ENCODE data around the gene ZIC4.

The ZIC4 gene

GRCh38 chr3:147406028-147406931 lies at the start of gene ZIC4:
TSS of gene ZIC4 (minus strand) at chr3:147406543. CDS start at chr3:147402797, 3,746 bp downstream.
- Histone ChIP-seq H3K4me3 (ENCODE audit: low read depth, low read length) (peak within 1 kb of the TSS; percentile 61; the same call in 1 of the 2 replicates), H3K9ac (ENCODE audit: low read depth, low read length) (no peak within 1 kb of the TSS), H3K4me1 (ENCODE audit: control insufficient read depth, insufficient read depth, low read length) (peaks cover 74% of the 10 kb centered on the region), H3K36me3 (ENCODE audit: control insufficient read depth, insufficient read depth, low read length) (no peaks in the 10 kb centered on the region), H3K27me3 (ENCODE audit: control insufficient read depth, insufficient read depth, low read length) (peaks cover 100% of the 10 kb centered on the region), H3K9me3 (ENCODE audit: control insufficient read depth, insufficient read depth, low read length) (no peaks in the 10 kb centered on the region), H3K27ac (ENCODE audit: low read depth, low read length) (peak within 1 kb of the TSS; percentile 17)

- Histone ChIP-seq H3K9me3 (ENCODE audit: control insufficient read depth, insufficient read depth, low read length) (no peaks in the 10 kb centered on the region), H3K4me1 (ENCODE audit: control insufficient read depth, insufficient read depth, low read length) (peaks cover 21% of the 10 kb centered on the region), H3K27me3 (ENCODE audit: control insufficient read depth, insufficient read depth, low read length) (no peaks in the 10 kb centered on the region), H3K36me3 (ENCODE audit: control insufficient read depth, insufficient read depth, low read length) (no peaks in the 10 kb centered on the region), H3K9ac (ENCODE audit: low read depth, low read length) (no peak overlapping the region), H3K27ac (ENCODE audit: low read depth, low read length) (peak overlapping the region; percentile 59), H3K4me3 (ENCODE audit: low read depth, low read length) (no peak overlapping the region)
Measured at GRCh38 chr3:147449669-147450068, 43.3 kb upstream of the ZIC4 start.

- H3K36me3 ChIP-seq (ENCODE audit: control insufficient read depth, insufficient read depth, low read length): no peaks in the 10 kb centered on the region
- no peak overlapping the region for H3K27ac ChIP-seq (ENCODE audit: low read depth, low read length)
- peaks cover 21% of the 10 kb centered on the region for H3K4me1 ChIP-seq (ENCODE audit: control insufficient read depth, insufficient read depth, low read length)
- no peaks in the 10 kb centered on the region for H3K9me3 ChIP-seq (ENCODE audit: control insufficient read depth, insufficient read depth, low read length)
- H3K4me3 ChIP-seq (ENCODE audit: low read depth, low read length): no peak overlapping the region
- no peaks in the 10 kb centered on the region for H3K27me3 ChIP-seq (ENCODE audit: control insufficient read depth, insufficient read depth, low read length)
- H3K9ac ChIP-seq (ENCODE audit: low read depth, low read length): no peak overlapping the region
Measured at GRCh38 chr3:147447224-147447623, 40.9 kb upstream of the ZIC4 start.

- Histone ChIP-seq H3K4me1 (ENCODE audit: control insufficient read depth, insufficient read depth, low read length) (no peaks in the 10 kb centered on the region), H3K9ac (ENCODE audit: low read depth, low read length) (no peak overlapping the region), H3K9me3 (ENCODE audit: control insufficient read depth, insufficient read depth, low read length) (no peaks in the 10 kb centered on the region), H3K36me3 (ENCODE audit: control insufficient read depth, insufficient read depth, low read length) (no peaks in the 10 kb centered on the region), H3K27me3 (ENCODE audit: control insufficient read depth, insufficient read depth, low read length) (peaks cover 17% of the 10 kb centered on the region), H3K4me3 (ENCODE audit: low read depth, low read length) (no peak overlapping the region), H3K27ac (ENCODE audit: low read depth, low read length) (no peak overlapping the region)
Measured at GRCh38 chr3:147431751-147432150, 25.4 kb upstream of the ZIC4 start.

- Histone ChIP-seq H3K27me3 (ENCODE audit: control insufficient read depth, insufficient read depth, low read length) (peaks cover 47% of the 10 kb centered on the region), H3K9ac (ENCODE audit: low read depth, low read length) (no peak overlapping the region), H3K9me3 (ENCODE audit: control insufficient read depth, insufficient read depth, low read length) (no peaks in the 10 kb centered on the region), H3K27ac (ENCODE audit: low read depth, low read length) (no peak overlapping the region), H3K4me3 (ENCODE audit: low read depth, low read length) (no peak overlapping the region), H3K4me1 (ENCODE audit: control insufficient read depth, insufficient read depth, low read length) (peaks cover 7% of the 10 kb centered on the region; the same call in 1 of the 2 replicates), H3K36me3 (ENCODE audit: control insufficient read depth, insufficient read depth, low read length) (no peaks in the 10 kb centered on the region)
Measured at GRCh38 chr3:147428754-147429153, 22.4 kb upstream of the ZIC4 start.

GRCh38 chr3:147428326-147428725 lies 22.0 kb upstream of the ZIC4 start:
- H3K9ac ChIP-seq (ENCODE audit: low read depth, low read length): no peak overlapping the region
- no peak overlapping the region for H3K27ac ChIP-seq (ENCODE audit: low read depth, low read length)
- H3K27me3 ChIP-seq (ENCODE audit: control insufficient read depth, insufficient read depth, low read length): peaks cover 51% of the 10 kb centered on the region
- no peaks in the 10 kb centered on the region for H3K36me3 ChIP-seq (ENCODE audit: control insufficient read depth, insufficient read depth, low read length)
- peaks cover 11% of the 10 kb centered on the region; the same call in 1 of the 2 replicates for H3K4me1 ChIP-seq (ENCODE audit: control insufficient read depth, insufficient read depth, low read length)
- H3K4me3 ChIP-seq (ENCODE audit: low read depth, low read length): no peak overlapping the region
- H3K9me3 ChIP-seq (ENCODE audit: control insufficient read depth, insufficient read depth, low read length): no peaks in the 10 kb centered on the region

GRCh38 chr3:147427746-147428145 lies 21.4 kb upstream of the ZIC4 start:
- Histone ChIP-seq H3K36me3 (ENCODE audit: control insufficient read depth, insufficient read depth, low read length) (no peaks in the 10 kb centered on the region), H3K9ac (ENCODE audit: low read depth, low read length) (no peak overlapping the region), H3K4me1 (ENCODE audit: control insufficient read depth, insufficient read depth, low read length) (peaks cover 12% of the 10 kb centered on the region; the same call in 1 of the 2 replicates), H3K27me3 (ENCODE audit: control insufficient read depth, insufficient read depth, low read length) (peaks cover 57% of the 10 kb centered on the region), H3K4me3 (ENCODE audit: low read depth, low read length) (no peak overlapping the region), H3K9me3 (ENCODE audit: control insufficient read depth, insufficient read depth, low read length) (no peaks in the 10 kb centered on the region), H3K27ac (ENCODE audit: low read depth, low read length) (no peak overlapping the region)

GRCh38 chr3:147426931-147427330 lies 20.6 kb upstream of the ZIC4 start:
- Histone ChIP-seq H3K4me1 (ENCODE audit: control insufficient read depth, insufficient read depth, low read length) (peaks cover 12% of the 10 kb centered on the region), H3K4me3 (ENCODE audit: low read depth, low read length) (no peak overlapping the region), H3K9ac (ENCODE audit: low read depth, low read length) (no peak overlapping the region), H3K9me3 (ENCODE audit: control insufficient read depth, insufficient read depth, low read length) (no peaks in the 10 kb centered on the region), H3K27ac (ENCODE audit: low read depth, low read length) (no peak overlapping the region), H3K27me3 (ENCODE audit: control insufficient read depth, insufficient read depth, low read length) (peaks cover 65% of the 10 kb centered on the region), H3K36me3 (ENCODE audit: control insufficient read depth, insufficient read depth, low read length) (no peaks in the 10 kb centered on the region)

GRCh38 chr3:147425388-147425850 lies 19.1 kb upstream of the ZIC4 start:
- H3K9ac ChIP-seq (ENCODE audit: low read depth, low read length): no peak overlapping the region
- peaks cover 81% of the 10 kb centered on the region for H3K27me3 ChIP-seq (ENCODE audit: control insufficient read depth, insufficient read depth, low read length)
- H3K9me3 ChIP-seq (ENCODE audit: control insufficient read depth, insufficient read depth, low read length): no peaks in the 10 kb centered on the region
- peaks cover 25% of the 10 kb centered on the region for H3K4me1 ChIP-seq (ENCODE audit: control insufficient read depth, insufficient read depth, low read length)
- no peak overlapping the region for H3K27ac ChIP-seq (ENCODE audit: low read depth, low read length)
- H3K4me3 ChIP-seq (ENCODE audit: low read depth, low read length): no peak overlapping the region
- H3K36me3 ChIP-seq (ENCODE audit: control insufficient read depth, insufficient read depth, low read length): no peaks in the 10 kb centered on the region

GRCh38 chr3:147424581-147425387 lies 18.4 kb upstream of the ZIC4 start:
- peak overlapping the region; percentile 48 for H3K4me3 ChIP-seq (ENCODE audit: low read depth, low read length)

More at GRCh38 chr3:147424581-147425387, 18.4 kb upstream of the ZIC4 start:
- Histone ChIP-seq H3K9ac (ENCODE audit: low read depth, low read length) (no peak overlapping the region), H3K9me3 (ENCODE audit: control insufficient read depth, insufficient read depth, low read length) (no peaks in the 10 kb centered on the region), H3K27ac (ENCODE audit: low read depth, low read length) (no peak overlapping the region), H3K27me3 (ENCODE audit: control insufficient read depth, insufficient read depth, low read length) (peaks cover 87% of the 10 kb centered on the region), H3K4me1 (ENCODE audit: control insufficient read depth, insufficient read depth, low read length) (peaks cover 31% of the 10 kb centered on the region), H3K36me3 (ENCODE audit: control insufficient read depth, insufficient read depth, low read length) (no peaks in the 10 kb centered on the region)
